ENCODE data around the gene UBE2K.
A peak's percentile ranks its signal among the peaks of the same experiment; 100 is the strongest.
"Not testable (repeated sequence)": the region's sequence is repeated elsewhere in the genome, so short reads cannot be mapped to it uniquely, and the experiment has no call there.

The UBE2K gene

GRCh38 chr4:39813761-39814160 lies 115.8 kb downstream of the UBE2K start:
- H3K27me3 ChIP-seq (ENCODE audit: low read depth); in situ Hi-C loops (cut with MboI; ENCODE audit: low sequenced_read_pairs); H3K9me3 ChIP-seq; H3K36me3 ChIP-seq (replicated peaks); H3K4me3 ChIP-seq; H3K4me1 ChIP-seq; DNase-seq (ENCODE audit: low spot score in 2 of 2): not testable (repeated sequence)

GRCh38 chr4:39814403-39815185 lies 116.7 kb downstream of the UBE2K start:
- DNase-seq (ENCODE audit: low spot score in 2 of 2) = peak in 1 of 2 experiments; percentile 32
- Histone ChIP-seq H3K4me1 (no peaks in the 10 kb centered on the region), H3K9me3 (no peaks in the 10 kb centered on the region), H3K36me3 (replicated peaks) (no peaks in the 10 kb centered on the region), H3K4me3 (no peak overlapping the region), H3K27me3 (ENCODE audit: low read depth) (no peaks in the 10 kb centered on the region)
- in situ Hi-C loops (cut with MboI; ENCODE audit: low sequenced_read_pairs) = no loop called here

- DNase-seq (ENCODE audit: low spot score in 2 of 2) = no peak
- H3K36me3 ChIP-seq (replicated peaks) = peaks cover under 1% of the 10 kb centered on the region
- no peak overlapping the region for H3K4me3 ChIP-seq
- H3K9me3 ChIP-seq = no peaks in the 10 kb centered on the region
- H3K4me1 ChIP-seq = peaks cover 10% of the 10 kb centered on the region
- no peaks in the 10 kb centered on the region for H3K27me3 ChIP-seq (ENCODE audit: low read depth)
- in situ Hi-C loops (cut with MboI; ENCODE audit: low sequenced_read_pairs) = no loop called here
These were observed 120.7 kb downstream of the UBE2K start for GRCh38 chr4:39818646-39819045.

GRCh38 chr4:39820186-39820585 lies 122.2 kb downstream of the UBE2K start:
- no peaks in the 10 kb centered on the region for H3K9me3 ChIP-seq
- in situ Hi-C loops (cut with MboI; ENCODE audit: low sequenced_read_pairs) = no loop called here
- DNase-seq (ENCODE audit: low spot score in 2 of 2) = no peak

GRCh38 chr4:39821951-39822350 lies 124.0 kb downstream of the UBE2K start:
- Histone ChIP-seq H3K4me3 (no peak overlapping the region), H3K27me3 (ENCODE audit: low read depth) (no peaks in the 10 kb centered on the region), H3K9me3 (no peaks in the 10 kb centered on the region), H3K36me3 (replicated peaks) (peaks cover 22% of the 10 kb centered on the region), H3K4me1 (peaks cover 17% of the 10 kb centered on the region)
- in situ Hi-C loops (cut with MboI; ENCODE audit: low sequenced_read_pairs) = no loop called here
- DNase-seq (ENCODE audit: low spot score in 2 of 2) = no peak

More at GRCh38 chr4:39820186-39820585, 122.2 kb downstream of the UBE2K start:
- Histone ChIP-seq H3K27me3 (ENCODE audit: low read depth) (no peaks in the 10 kb centered on the region), H3K36me3 (replicated peaks) (peaks cover 16% of the 10 kb centered on the region), H3K4me3 (no peak overlapping the region), H3K4me1 (peaks cover 17% of the 10 kb centered on the region)

GRCh38 chr4:39822662-39823061 lies 124.7 kb downstream of the UBE2K start:
- H3K9me3 ChIP-seq = no peaks in the 10 kb centered on the region
- no peak overlapping the region for H3K4me3 ChIP-seq
- in situ Hi-C loops (cut with MboI; ENCODE audit: low sequenced_read_pairs) = no loop called here
- no peaks in the 10 kb centered on the region for H3K27me3 ChIP-seq (ENCODE audit: low read depth)
- peaks cover 17% of the 10 kb centered on the region for H3K4me1 ChIP-seq
- H3K36me3 ChIP-seq (replicated peaks) = peaks cover 29% of the 10 kb centered on the region
- no peak for DNase-seq (ENCODE audit: low spot score in 2 of 2)

GRCh38 chr4:39823191-39823590 lies 125.3 kb downstream of the UBE2K start:
- DNase-seq (ENCODE audit: low spot score in 2 of 2) = no peak
- Histone ChIP-seq H3K9me3 (no peaks in the 10 kb centered on the region), H3K27me3 (ENCODE audit: low read depth) (no peaks in the 10 kb centered on the region), H3K4me1 (peaks cover 17% of the 10 kb centered on the region), H3K4me3 (no peak overlapping the region), H3K36me3 (replicated peaks) (peaks cover 33% of the 10 kb centered on the region)
- in situ Hi-C loops (cut with MboI; ENCODE audit: low sequenced_read_pairs) = no loop called here

- H3K4me1 ChIP-seq = peaks cover 17% of the 10 kb centered on the region
- in situ Hi-C loops (cut with MboI; ENCODE audit: low sequenced_read_pairs) = no loop called here
- no peaks in the 10 kb centered on the region for H3K9me3 ChIP-seq
- no peaks in the 10 kb centered on the region for H3K27me3 ChIP-seq (ENCODE audit: low read depth)
- no peak for DNase-seq (ENCODE audit: low spot score in 2 of 2)
- H3K4me3 ChIP-seq = no peak overlapping the region
- peaks cover 45% of the 10 kb centered on the region for H3K36me3 ChIP-seq (replicated peaks)
These were observed 127.2 kb downstream of the UBE2K start for GRCh38 chr4:39825090-39825489.

- peaks cover 52% of the 10 kb centered on the region for H3K36me3 ChIP-seq (replicated peaks)
These were observed 127.8 kb downstream of the UBE2K start for GRCh38 chr4:39825741-39826231.

More at GRCh38 chr4:39825741-39826231, 127.8 kb downstream of the UBE2K start:
- in situ Hi-C loops (cut with MboI; ENCODE audit: low sequenced_read_pairs) = no loop called here
- H3K4me1 ChIP-seq = peaks cover 17% of the 10 kb centered on the region
- H3K27me3 ChIP-seq (ENCODE audit: low read depth) = no peaks in the 10 kb centered on the region
- no peak overlapping the region for H3K4me3 ChIP-seq
- DNase-seq (ENCODE audit: low spot score in 2 of 2) = no peak
- H3K9me3 ChIP-seq = no peaks in the 10 kb centered on the region

Data from HAP-1 (cell line).